Skin epidermis (tissue), 12 donors: ENCODE results near the gene LTA4H.
"Not testable (repeated sequence)": the region's sequence is repeated elsewhere in the genome, so short reads cannot be mapped to it uniquely, and the experiment has no call there.

Source experiments
- H3K27ac ChIP-seq, 21 experiments: fragments of 200-600 bp; sonication (generic) in 11 of 21; one replicate each; pipeline ENCODE4 v1.5.0; 2020; ENCODE audit warnings: mild to moderate bottlenecking in 3 of 21, inconsistent platforms in 2 of 21, moderate library complexity in 2 of 21
- H3K4me3 ChIP-seq, 7 experiments: fragments of 200-600 bp; sonication (generic) in 2 of 7; one replicate each; pipeline ENCODE4 v1.5.0; 2020; ENCODE audit warnings: inconsistent platforms in 2 of 7, mild to moderate bottlenecking in 2 of 7, moderate library complexity in 1 of 7

LTA4H gene

GRCh38 chr12:95972832-95973456 lies 62.4 kb downstream of the LTA4H start:
- Histone ChIP-seq H3K27ac (no peak overlapping the region), H3K4me3 (no peak overlapping the region)

- H3K27ac ChIP-seq, result no peak overlapping the region
- no peak overlapping the region for H3K4me3 ChIP-seq
Observed at GRCh38 chr12:95970905-95971304, 64.5 kb downstream of the LTA4H start.

GRCh38 chr12:95969116-95969515 lies 66.3 kb downstream of the LTA4H start:
- not testable (repeated sequence) for H3K27ac ChIP-seq, H3K4me3 ChIP-seq

- H3K4me3 ChIP-seq, result no peak overlapping the region
- H3K27ac ChIP-seq, result no peak overlapping the region
Observed at GRCh38 chr12:95967301-95967700, 68.1 kb downstream of the LTA4H start.

DNA sequence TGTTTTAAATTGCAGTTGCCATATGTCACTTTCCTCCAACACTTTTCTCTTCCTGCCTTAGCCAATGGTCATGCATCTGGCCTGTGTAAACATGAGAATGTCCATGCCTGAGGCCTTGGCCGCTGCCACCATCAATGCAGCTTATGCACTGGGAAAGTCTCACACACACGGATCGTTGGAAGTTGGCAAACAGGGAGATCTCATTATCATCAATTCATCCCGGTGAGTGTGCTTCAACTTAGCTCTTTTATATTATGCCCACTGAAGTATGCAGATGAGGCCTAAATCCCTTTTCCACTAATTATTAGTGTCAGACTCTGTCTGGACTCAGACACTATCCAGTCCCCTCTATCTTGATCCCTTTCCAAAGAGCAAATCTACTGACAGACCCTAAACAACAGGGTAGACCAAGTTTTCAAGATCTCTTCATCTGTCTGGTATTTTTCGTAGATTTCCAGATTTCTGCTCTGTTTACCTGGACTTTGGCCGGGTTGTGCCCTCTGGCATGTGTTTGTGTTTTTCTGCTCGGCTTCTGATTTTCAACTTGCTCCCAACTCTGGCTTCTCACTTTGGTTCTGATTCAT lies 69.0 kb downstream of the LTA4H start:
- H3K27ac ChIP-seq, result no peak overlapping the region
- H3K4me3 ChIP-seq, result no peak overlapping the region

DNA sequence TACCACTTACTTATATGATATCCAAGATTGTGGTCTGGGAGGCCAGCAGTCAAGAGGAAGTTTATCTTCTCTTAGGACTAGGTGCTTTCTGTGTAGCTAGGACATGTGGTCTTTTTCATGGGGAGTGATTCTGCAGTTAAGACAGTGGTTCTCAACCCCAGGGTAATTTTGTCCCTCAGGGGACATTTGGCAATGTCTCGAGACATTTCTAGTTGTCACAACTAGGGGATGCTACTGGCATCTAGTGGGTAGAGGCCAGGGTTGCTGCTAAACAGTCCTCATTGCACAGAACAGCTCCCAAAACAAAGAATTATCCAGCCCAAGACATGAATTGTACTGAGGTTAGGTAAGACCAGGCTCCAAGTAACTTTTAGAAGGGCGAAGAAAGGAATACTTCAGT lies 72.3 kb downstream of the LTA4H start:
- no peak overlapping the region for H3K27ac ChIP-seq
- no peak overlapping the region for H3K4me3 ChIP-seq

GRCh38 chr12:95962222-95962621 lies 73.2 kb downstream of the LTA4H start:
- no peak overlapping the region for H3K4me3 ChIP-seq
- H3K27ac ChIP-seq, result no peak overlapping the region

GRCh38 chr12:95960241-95960640 lies 75.1 kb downstream of the LTA4H start:
- Histone ChIP-seq H3K4me3 (no peak overlapping the region), H3K27ac (no peak overlapping the region)

DNA sequence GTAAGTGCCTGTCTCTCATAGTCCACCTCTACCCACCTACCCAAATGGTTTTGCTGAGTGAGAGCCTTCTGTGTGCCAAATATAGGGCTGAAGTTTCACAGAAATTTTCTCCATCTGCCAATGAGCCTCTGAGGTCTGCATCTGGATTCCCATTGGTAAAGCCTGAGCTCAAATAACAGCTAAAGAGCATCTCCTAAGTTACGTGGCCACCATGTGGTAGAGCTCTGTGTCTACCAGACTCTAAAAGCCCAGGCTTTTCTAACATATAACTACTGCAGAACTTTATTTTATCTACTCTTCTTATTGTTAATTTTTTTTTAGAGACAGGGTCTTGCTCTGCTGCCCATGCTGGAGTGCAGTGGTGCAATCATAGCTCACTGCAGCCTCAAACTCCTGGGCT lies 76.3 kb downstream of the LTA4H start:
- Histone ChIP-seq H3K27ac (no peak overlapping the region), H3K4me3 (no peak overlapping the region)

DNA sequence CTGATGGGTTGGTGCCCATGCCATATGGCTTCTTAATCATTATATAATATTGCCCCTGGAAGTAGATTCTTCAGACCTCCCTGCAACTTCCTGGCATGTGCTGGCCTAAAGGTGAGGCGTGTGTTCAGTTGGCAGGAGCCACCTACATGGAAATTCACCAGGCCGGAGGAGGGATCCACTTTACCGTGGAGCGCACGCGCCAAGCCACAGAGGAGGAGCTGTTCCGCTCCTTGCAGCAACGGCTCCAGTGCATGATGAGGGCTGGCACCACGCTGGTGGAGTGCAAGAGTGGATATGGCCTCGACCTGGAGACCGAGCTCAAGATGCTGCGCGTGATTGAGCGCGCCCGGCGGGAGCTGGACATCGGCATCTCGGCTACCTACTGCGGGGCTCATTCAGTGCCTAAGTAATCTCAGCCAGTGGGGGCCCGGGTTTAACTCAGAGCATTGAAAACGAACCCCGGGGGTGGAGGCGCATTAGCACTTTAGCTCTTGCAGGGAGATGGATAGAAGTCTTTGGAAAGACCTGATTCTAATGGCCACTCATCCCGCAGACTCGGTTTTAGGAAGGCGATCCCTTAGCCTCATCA lies 78.7 kb downstream of the LTA4H start:
- H3K27ac ChIP-seq, result no peak overlapping the region
- H3K4me3 ChIP-seq, result no peak overlapping the region

GRCh38 chr12:95955549-95956159 lies 79.7 kb downstream of the LTA4H start:
- H3K27ac ChIP-seq, result no peak overlapping the region
- H3K4me3 ChIP-seq, result no peak overlapping the region

DNA sequence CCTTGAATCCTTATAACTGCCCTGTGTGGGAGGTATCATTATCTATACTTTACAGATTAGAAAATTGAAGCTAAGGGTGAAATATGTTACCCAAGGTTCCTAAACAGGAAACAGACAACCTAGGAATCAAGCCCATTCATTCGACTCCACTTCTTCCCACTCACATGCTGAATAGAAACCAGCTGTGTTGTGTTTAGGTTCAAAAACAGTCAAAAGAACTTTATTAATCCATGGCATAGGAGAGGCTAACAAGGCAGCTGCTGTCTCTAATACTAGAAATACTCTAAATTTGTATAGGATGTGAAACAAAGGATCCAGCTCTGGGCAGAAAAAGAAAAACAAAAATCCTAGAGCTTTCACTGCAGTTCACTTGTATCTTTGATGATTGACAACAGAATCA lies 82.4 kb downstream of the LTA4H start:
- Histone ChIP-seq H3K27ac (no peak overlapping the region), H3K4me3 (no peak overlapping the region)

DNA sequence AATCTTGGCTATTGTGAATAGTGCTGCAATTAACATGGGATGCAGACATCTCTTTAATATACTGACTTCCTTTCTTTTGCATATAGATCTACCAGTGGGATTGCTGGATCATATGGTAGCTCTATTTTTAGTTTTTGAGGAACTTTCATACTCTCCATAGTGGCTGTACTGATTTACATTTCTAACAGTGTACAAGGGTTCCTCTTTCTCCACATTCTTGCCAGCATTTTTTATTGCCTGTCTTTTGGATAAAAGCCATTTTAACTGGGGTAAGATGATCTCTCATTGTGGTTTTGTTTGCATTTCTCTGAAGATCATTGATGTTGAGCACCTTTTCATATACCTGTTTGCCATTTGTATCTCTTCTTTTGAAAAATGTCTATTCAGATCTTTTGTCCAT lies 83.9 kb downstream of the LTA4H start:
- Histone ChIP-seq H3K4me3 (no peak overlapping the region), H3K27ac (no peak overlapping the region)
